K562 treated with DMSO at 1 percent for 12 hours (cell line): ENCODE measurements around the gene KRT24. TPM values are rescaled to one million over a fixed set of nuclear protein-coding genes. Genes with fewer than 3 reads are reported as not detected.

Experiments used
- total RNA-seq: library from RNA; unstranded; fragments of 300-600 nt; gene quantifications from 2 replicates; pipeline ENCODE4 v1.2.3, GENCODE V29; 2022; ENCODE audit not compliant: insufficient read depth

Gene KRT24
- total RNA-seq, result not detected in 2 replicates

DNA sequence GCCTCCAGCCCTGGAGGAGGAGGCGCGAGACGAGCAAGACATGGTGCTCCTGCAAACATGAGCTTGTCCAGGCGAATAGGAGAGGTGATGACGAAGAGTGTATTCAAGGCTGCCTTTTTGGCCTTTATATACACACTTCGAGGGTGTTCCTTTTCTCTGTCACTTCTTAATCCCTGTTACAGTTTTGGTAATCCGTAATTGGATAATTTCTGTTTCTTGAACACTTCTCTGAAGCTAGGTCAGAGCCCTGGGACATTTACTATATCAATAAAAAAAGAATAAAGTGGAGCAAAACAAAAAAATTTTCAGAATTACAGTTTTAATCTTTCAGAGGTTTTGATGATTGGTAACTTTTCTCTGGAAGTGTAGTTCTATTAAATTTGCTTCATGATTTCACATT lies at the start of gene KRT24:
Gene KRT24, minus strand, starts transcription at position 101 of the 400 bp plus-strand sequence. Its CDS starts 59 bp downstream, at position 42.

DNA sequence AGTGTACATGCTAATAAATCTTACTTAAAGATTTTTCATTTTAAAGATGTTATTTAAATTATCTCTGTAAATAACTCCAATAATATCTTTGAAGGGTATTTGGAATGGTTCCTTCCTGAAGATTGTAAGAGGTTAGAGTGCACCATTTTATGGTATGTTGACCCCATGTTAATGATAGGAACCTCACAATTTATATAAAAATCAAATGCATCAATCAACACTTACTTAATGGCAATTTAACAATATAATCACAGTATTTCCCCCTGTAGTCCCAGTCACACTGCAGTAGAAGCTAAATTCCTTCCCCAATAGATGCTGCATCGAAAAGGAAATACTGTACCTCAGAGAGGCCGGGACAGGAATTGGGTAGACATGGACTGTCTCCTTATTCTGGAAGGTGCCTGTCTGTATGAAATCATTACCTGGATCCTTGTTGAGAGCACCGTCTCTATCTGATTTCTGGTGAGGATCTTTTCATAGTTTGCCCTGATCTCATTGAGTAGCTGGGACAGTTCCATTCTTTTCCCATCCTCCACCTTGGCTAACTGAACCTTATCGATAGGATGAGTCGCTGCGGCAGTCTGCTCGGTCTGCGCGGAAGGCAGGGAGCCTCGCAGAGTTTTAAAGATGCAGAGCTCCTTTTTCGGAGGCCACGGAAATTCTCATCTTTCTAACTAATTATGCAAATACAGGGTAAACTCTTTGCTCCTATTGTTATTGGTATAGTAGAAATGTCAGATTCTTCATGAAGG lies 38.8 kb downstream of the KRT24 start, which contains the start of gene KRT222:
Gene KRT222, minus strand, starts transcription at position 596 of the 752 bp plus-strand sequence. Its CDS starts 78 bp downstream, at position 518.

Other genes starting within 250 kb of the KRT24 start
- not detected in 2 replicates for gene TNS4, start 202.1 kb downstream of the KRT24 start, total RNA-seq
- 0.89 and 1.3 TPM in 2 replicates for gene CCR7, start 138.3 kb downstream of the KRT24 start, total RNA-seq
- 40.3 and 83.8 TPM in 2 replicates for gene SMARCE1, start 55.9 kb downstream of the KRT24 start, total RNA-seq
- not detected in 2 replicates for gene KRT222, start 38.6 kb downstream of the KRT24 start, total RNA-seq
- not detected in 2 replicates for gene KRT25, start 51.6 kb upstream of the KRT24 start, total RNA-seq
- gene KRT26, start 68.4 kb upstream of the KRT24 start, total RNA-seq, result not detected in 2 replicates
- gene KRT27, start 78.8 kb upstream of the KRT24 start, total RNA-seq, result not detected in 2 replicates
- gene KRT28, start 96.2 kb upstream of the KRT24 start, total RNA-seq, result not detected in 2 replicates
- 75.7 and 82.5 TPM in 2 replicates for gene KRT10, start 118.9 kb upstream of the KRT24 start, total RNA-seq
- 4.0 and 9.9 TPM in 2 replicates for gene KRT12, start 163.5 kb upstream of the KRT24 start, total RNA-seq
- not detected in 2 replicates for gene KRT20, start 181.5 kb upstream of the KRT24 start, total RNA-seq
- not detected in 2 replicates for gene KRT23, start 233.9 kb upstream of the KRT24 start, total RNA-seq